Neutrophil (primary cell): ENCODE measurements around the gene XYLT1.

ENCODE experiments used
- H3K27ac ChIP-seq: fragments of 200-600 bp; sonication (generic); 2 replicates; pipeline ENCODE4 v1.5.1; 2016; ENCODE audit warnings: mild to moderate bottlenecking, moderate library complexity
- H3K27me3 ChIP-seq: fragments of 200-600 bp; sonication (generic); 2 replicates; pipeline ENCODE4 v1.6.0; 2016; ENCODE audit warnings: mild to moderate bottlenecking
- H3K36me3 ChIP-seq: fragments of 200-600 bp; sonication (generic); 2 replicates; pipeline ENCODE4 v1.5.1; 2017
- H3K4me1 ChIP-seq, 2 experiments: fragments of 200-600 bp in 1 of 2; sonication (generic) in 1 of 2; 1 replicate in 1 of 2; 2 replicates in 1 of 2; pipeline versions ENCODE4 v1.5.1 to v1.6.1; 2013 to 2016; ENCODE audit warnings: low read depth in 1 of 2, low read length in 1 of 2, mild to moderate bottlenecking in 1 of 2, moderate library complexity in 1 of 2; ENCODE audit not compliant: control insufficient read depth in 1 of 2, insufficient read depth in 1 of 2
- H3K4me3 ChIP-seq, 2 experiments: fragments of 200-600 bp in 1 of 2; sonication (generic) in 1 of 2; 1 replicate in 1 of 2; 2 replicates in 1 of 2; pipeline ENCODE4 v1.5.1; 2013 to 2016; ENCODE audit warnings: low read depth in 1 of 2, low read length in 1 of 2, mild to moderate bottlenecking in 1 of 2, moderate library complexity in 1 of 2
- H3K9me3 ChIP-seq: fragments of 200-600 bp; sonication (generic); 2 replicates; pipeline ENCODE4 v1.5.1; 2016
- TF ChIP-seq, protein P1 (sequence below): fragments of 200-600 bp; sonication (generic); IDR thresholded peaks from 2 replicates; pipeline ENCODE4 v1.5.1; 2016; ENCODE audit warnings: antibody characterized with exemption

Gene XYLT1

DNA sequence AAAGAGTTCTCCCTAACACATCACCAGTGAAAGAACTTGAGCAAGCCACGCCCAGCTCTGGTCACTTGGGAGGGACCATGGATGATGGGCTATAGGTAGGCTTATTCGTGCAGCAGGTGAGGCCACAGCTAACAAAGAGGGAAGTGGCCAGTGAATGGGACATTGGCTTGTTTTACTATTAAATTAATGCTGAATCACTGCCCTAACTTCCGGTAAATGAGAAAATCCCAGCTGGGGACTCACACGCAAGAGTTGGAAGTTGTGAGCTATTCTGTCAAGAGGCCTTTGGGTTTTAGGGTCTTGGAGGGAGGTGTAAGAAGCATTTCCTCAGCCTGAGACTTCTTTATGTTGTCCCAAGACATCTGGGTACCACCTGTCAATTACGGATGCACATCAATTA is 315.3 kb downstream of the XYLT1 start:
- Histone ChIP-seq H3K4me3 (no peak overlapping the region), H3K27ac (peak overlapping the region; percentile 58), H3K4me1 (peaks cover 3 to 15% of the 10 kb centered on the region in 2 experiments), H3K36me3 (no peaks in the 10 kb centered on the region), H3K9me3 (no peaks in the 10 kb centered on the region), H3K27me3 (no peaks in the 10 kb centered on the region)
- TF ChIP-seq, protein P1, sequence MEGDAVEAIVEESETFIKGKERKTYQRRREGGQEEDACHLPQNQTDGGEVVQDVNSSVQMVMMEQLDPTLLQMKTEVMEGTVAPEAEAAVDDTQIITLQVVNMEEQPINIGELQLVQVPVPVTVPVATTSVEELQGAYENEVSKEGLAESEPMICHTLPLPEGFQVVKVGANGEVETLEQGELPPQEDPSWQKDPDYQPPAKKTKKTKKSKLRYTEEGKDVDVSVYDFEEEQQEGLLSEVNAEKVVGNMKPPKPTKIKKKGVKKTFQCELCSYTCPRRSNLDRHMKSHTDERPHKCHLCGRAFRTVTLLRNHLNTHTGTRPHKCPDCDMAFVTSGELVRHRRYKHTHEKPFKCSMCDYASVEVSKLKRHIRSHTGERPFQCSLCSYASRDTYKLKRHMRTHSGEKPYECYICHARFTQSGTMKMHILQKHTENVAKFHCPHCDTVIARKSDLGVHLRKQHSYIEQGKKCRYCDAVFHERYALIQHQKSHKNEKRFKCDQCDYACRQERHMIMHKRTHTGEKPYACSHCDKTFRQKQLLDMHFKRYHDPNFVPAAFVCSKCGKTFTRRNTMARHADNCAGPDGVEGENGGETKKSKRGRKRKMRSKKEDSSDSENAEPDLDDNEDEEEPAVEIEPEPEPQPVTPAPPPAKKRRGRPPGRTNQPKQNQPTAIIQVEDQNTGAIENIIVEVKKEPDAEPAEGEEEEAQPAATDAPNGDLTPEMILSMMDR = no peak

DNA sequence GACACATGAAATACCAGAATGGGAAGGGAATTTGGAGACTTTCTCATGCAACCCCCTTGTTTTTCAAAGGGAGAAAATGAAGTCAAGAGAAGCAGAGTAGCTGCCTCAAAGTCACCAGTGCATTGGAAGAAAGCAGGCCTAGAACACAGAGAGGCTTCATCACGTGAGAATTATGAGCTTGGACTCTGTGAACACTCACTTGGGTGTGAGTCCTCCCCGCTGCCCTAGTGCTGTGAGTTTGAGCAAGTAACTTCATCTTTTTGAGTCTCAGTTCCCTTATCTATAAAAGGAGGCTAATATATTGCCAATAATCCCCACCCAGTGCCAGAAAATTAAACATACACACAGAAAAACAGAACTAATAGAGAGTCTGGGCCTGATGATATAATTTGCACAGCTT is 315.8 kb downstream of the XYLT1 start:
- TF ChIP-seq, protein P1 = no peak

DNA sequence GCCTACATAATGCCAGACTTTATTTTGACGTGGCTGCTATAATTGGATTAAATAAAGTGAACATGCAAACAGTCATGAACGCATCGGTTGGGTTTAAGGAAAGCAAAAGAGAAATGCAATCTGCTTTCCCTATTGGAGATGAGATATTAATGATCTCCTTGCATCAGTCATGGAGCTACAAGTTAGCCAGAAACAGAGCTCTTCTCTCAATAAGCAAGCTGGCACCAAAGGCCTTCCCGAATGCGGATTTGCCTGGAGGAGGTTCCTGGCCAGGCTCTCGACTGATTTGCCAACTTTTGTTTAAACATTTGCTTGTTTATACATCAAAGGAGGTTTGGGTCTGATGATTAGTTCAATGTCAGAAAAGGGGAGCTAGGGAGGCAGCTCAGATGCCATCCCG is 318.4 kb downstream of the XYLT1 start:
- no peak overlapping the region for H3K4me3 ChIP-seq
- no peaks in the 10 kb centered on the region for H3K9me3 ChIP-seq
- H3K4me1 ChIP-seq = peaks cover 3 to 15% of the 10 kb centered on the region in 2 experiments
- TF ChIP-seq, protein P1 = no peak
- H3K36me3 ChIP-seq = no peaks in the 10 kb centered on the region
- no peaks in the 10 kb centered on the region for H3K27me3 ChIP-seq
- no peak overlapping the region for H3K27ac ChIP-seq

More for the DNA sequence above, 315.8 kb downstream of the XYLT1 start:
- Histone ChIP-seq H3K27me3 (no peaks in the 10 kb centered on the region), H3K27ac (peak overlapping the region; percentile 58), H3K4me3 (no peak overlapping the region), H3K36me3 (no peaks in the 10 kb centered on the region), H3K4me1 (peaks cover 3 to 15% of the 10 kb centered on the region in 2 experiments), H3K9me3 (no peaks in the 10 kb centered on the region)

DNA sequence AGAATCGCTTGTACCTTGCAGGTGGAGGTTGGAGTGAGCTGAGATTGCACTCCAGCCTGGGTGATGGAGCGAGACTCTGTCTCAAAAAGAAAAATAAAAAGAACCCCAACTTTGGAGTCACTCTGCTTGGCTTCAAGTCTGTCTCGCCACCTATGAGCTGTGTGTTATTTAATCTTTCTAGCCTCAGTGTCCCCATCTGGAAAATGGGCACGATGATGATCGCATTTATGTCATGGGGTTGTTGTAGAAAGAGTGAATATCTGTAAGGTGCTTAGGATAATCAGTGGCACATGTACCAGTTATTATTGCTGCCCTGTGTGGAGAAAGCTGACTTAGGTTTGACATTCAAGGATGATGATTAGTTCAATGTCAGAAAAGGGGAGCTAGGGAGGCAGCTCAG is 319.4 kb downstream of the XYLT1 start:
- H3K27me3 ChIP-seq = no peaks in the 10 kb centered on the region
- no peaks in the 10 kb centered on the region for H3K9me3 ChIP-seq
- TF ChIP-seq, protein P1 = no peak

DNA sequence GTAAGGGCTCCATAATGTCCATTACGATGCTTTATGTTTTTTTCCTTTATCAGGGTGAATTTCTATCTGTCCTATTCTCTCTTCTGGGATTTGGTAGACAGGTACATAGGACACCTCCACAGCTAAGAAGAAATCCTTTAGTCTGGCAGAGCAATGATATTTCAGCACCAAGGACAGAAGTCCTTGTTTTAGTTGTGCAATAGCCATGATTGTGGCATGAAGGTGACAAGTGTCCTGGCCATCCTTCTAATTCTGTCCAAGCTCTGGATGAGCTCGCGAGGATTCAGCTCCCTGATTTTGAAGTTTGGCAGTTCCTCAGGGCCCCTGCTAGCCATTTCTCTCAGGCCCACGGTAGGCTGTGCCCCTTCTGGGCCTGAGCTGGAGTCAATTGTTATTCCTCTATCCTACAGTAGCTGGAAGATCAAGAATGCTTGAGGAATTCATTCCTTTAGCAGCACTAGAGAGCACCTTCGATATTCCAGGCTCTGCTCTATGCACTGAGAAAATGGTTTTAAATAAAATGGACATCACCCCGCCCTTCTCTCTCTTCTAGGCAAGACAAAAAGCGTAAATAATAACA is 320.8 kb downstream of the XYLT1 start:
- peaks cover 0 to 4% of the 10 kb centered on the region in 2 experiments for H3K4me1 ChIP-seq
- H3K36me3 ChIP-seq = no peaks in the 10 kb centered on the region
- H3K9me3 ChIP-seq = no peaks in the 10 kb centered on the region
- TF ChIP-seq, protein P1 = no peak
- H3K27ac ChIP-seq = no peak overlapping the region
- no peak overlapping the region for H3K4me3 ChIP-seq
- no peaks in the 10 kb centered on the region for H3K27me3 ChIP-seq

More for the DNA sequence above, 319.4 kb downstream of the XYLT1 start:
- Histone ChIP-seq H3K4me3 (no peak overlapping the region), H3K36me3 (no peaks in the 10 kb centered on the region), H3K4me1 (peaks cover 3 to 15% of the 10 kb centered on the region in 2 experiments), H3K27ac (no peak overlapping the region)
